MCF 10A (cell line): ENCODE data around the gene ST3GAL3. TPM values are rescaled to one million over a fixed set of nuclear protein-coding genes. Genes with fewer than 3 reads are reported as not detected.

Source experiments
- BruUV-seq: library from RNA; stranded (reverse); fragments of 400-500 nt; replicated peaks from 2 replicates; lab custom pipeline; 2021; lab: Mats Ljungman, UMichigan
- CTCF ChIA-PET: fragments of 300-600 bp; sonication (Branson Sonifier 250); formaldehyde crosslinking; extraction: SDS; loops from one replicate; lab custom pipeline; 2021; ENCODE audit warnings: antibody characterized with exemption, inconsistent platforms; lab: Yijun Ruan, JAX
- POLR2A ChIA-PET: fragments of 300-600, 350-650 bp; sonication (Branson Sonifier 250); formaldehyde crosslinking; extraction: SDS; loops from one replicate; lab custom pipeline; 2020; ENCODE audit warnings: antibody characterized with exemption, inconsistent platforms; lab: Yijun Ruan, JAX
- DNase-seq: peaks from one replicate; pipeline ENCODE4 v3.0.0-alpha.2; 2018; ENCODE audit not compliant: unreplicated experiment
- H3K27ac Mint-ChIP-seq: one replicate; pipeline ENCODE4 v1.8.0; 2022; ENCODE audit warnings: mild to moderate bottlenecking, low read depth, mixed read lengths; ENCODE audit not compliant: unreplicated experiment
- H3K27me3 Mint-ChIP-seq: one replicate; pipeline ENCODE4 v1.8.0; 2022; ENCODE audit warnings: mixed read lengths; ENCODE audit not compliant: insufficient read depth, unreplicated experiment
- H3K36me3 Mint-ChIP-seq: one replicate; pipeline ENCODE4 v1.8.0; 2022; ENCODE audit warnings: mild to moderate bottlenecking, moderate library complexity, mixed read lengths; ENCODE audit not compliant: insufficient read depth, unreplicated experiment
- H3K4me1 Mint-ChIP-seq: one replicate; pipeline ENCODE4 v1.8.0; 2022; ENCODE audit warnings: mixed read lengths; ENCODE audit not compliant: insufficient read depth, unreplicated experiment
- H3K4me3 Mint-ChIP-seq: one replicate; pipeline ENCODE4 v1.8.0; 2022; ENCODE audit warnings: mild to moderate bottlenecking, moderate library complexity, mixed read lengths; ENCODE audit not compliant: unreplicated experiment
- H3K9me3 Mint-ChIP-seq: one replicate; pipeline ENCODE4 v1.8.0; 2022; ENCODE audit warnings: mixed read lengths; ENCODE audit not compliant: unreplicated experiment
- intact Hi-C: fragments of 100-400 bp; cut with micrococcal nuclease; formaldehyde crosslinking; loops from 2 replicates; pipeline ENCODE4 v1.14.1; 2022
- total RNA-seq: library from RNA; stranded (reverse); gene quantifications from 2 replicates; pipeline ENCODE4 v1.2.3, GENCODE V29; 2022
- TF ChIP-seq, protein P1 (sequence below): fragments of 200-600 bp; IDR thresholded peaks from one replicate; pipeline ENCODE4 v1.8.0; 2022; ENCODE audit warnings: antibody characterized with exemption, mild to moderate bottlenecking; ENCODE audit not compliant: unreplicated experiment

The ST3GAL3 gene
- total RNA-seq, 1 experiment from 2014 or later = 24.2 TPM

DNA sequence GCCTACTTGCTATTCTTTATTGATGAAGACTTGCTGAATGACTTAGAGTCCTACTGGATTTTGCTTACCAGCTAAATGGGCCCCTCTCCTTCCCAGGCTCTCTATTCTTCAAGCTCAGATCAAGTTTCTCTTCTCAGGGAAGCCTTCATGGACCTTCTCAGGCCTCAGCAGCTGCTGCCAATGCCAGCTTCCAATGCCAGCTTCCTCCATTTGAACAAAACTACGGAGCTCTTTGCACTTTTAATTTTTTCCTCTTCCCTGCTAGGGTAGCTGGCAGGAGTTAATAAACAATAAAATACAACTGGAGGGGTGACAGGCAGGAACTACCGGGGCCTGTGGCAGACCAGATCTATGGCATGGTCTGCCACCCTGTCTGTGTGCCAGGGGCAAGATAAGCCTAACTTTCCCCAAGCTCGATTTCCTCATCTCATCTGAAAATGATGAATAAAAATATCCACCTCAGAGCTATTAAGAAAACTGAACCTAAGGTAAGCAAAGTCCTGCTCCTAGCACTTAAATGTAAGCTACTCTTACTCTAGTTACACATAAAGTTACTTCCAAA, 238.4 kb downstream of the ST3GAL3 start:
- DNase-seq = no peak
- peak overlapping the region; percentile 99 for H3K4me3 Mint-ChIP-seq
- TF ChIP-seq, protein P1, sequence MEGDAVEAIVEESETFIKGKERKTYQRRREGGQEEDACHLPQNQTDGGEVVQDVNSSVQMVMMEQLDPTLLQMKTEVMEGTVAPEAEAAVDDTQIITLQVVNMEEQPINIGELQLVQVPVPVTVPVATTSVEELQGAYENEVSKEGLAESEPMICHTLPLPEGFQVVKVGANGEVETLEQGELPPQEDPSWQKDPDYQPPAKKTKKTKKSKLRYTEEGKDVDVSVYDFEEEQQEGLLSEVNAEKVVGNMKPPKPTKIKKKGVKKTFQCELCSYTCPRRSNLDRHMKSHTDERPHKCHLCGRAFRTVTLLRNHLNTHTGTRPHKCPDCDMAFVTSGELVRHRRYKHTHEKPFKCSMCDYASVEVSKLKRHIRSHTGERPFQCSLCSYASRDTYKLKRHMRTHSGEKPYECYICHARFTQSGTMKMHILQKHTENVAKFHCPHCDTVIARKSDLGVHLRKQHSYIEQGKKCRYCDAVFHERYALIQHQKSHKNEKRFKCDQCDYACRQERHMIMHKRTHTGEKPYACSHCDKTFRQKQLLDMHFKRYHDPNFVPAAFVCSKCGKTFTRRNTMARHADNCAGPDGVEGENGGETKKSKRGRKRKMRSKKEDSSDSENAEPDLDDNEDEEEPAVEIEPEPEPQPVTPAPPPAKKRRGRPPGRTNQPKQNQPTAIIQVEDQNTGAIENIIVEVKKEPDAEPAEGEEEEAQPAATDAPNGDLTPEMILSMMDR = no peak
- peaks cover 11% of the 10 kb centered on the region for H3K36me3 Mint-ChIP-seq
- BruUV-seq = TSS peak; percentile 74
- ChIA-PET POLR2A (interaction anchor here (0.6 to 3.8 kb wide), 22 partner anchors 8 to 776 kb away, joined by 3 to 28 read pairs (median 3); partner anchors contain the start of genes ATP6V0B, DPH2, KDM4A and ST3GAL3), CTCF (interaction anchor here (0.6 to 4.3 kb wide), 24 partner anchors 8 to 234 kb away, joined by 3 to 60 read pairs (median 4); partner anchors contain the start of genes ARTN and DPH2)
- H3K27me3 Mint-ChIP-seq = no peaks in the 10 kb centered on the region
- no peaks in the 10 kb centered on the region for H3K9me3 Mint-ChIP-seq
- peaks cover 29% of the 10 kb centered on the region for H3K4me1 Mint-ChIP-seq
- H3K27ac Mint-ChIP-seq = peak overlapping the region; percentile 99
- intact Hi-C loops = loop anchor here (1.0 kb wide), 2 partner anchors 24 to 182 kb away; no protein-coding TSS in a partner anchor

DNA sequence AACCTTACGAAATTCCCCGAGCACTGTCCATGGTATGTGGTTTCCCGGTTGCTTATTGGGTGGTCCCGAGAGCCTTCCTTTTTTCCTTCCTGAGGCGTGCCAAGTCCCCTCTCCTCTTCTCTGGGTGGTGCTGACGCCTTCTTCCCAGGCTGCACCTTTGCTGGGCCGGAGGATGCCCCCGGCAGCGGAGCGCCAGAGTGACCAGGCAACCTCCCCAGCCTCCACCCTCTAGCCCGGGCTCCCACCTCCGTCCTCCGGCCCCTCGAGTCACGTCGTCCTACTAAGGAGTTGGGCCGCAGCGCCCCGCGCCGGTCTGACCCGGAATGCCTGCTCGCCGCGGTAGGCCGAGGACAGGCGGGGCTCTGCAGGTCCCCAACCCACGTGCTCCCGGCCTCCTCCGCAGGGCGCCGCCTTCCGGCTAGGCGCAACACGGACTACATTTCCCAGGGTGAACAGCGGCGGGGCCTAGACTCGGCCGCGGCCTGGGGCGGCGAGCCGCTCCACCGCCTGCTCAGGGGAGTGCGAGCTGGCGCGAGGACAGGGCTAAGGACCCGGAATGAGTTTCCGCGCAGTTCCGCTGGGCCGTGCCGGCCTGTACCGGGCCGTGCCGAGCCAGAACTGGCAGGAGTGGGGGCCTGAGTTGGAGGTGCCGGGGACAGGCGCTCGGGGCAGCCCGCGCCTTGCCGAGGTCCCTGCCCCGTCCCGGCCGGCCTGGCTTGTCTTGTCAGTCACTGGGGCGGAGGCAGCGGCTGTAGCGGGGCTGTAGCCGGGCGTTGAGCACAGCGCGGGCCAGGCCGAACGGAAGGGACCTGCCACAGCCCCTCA, 239.1 kb downstream of the ST3GAL3 start, which contains the start of gene IPO13:
Gene IPO13 (plus strand): TSS at position 715 of the 825 bp plus-strand sequence. CDS start 651 bp downstream, outside the sequence.
- peaks cover 30% of the 10 kb centered on the region for H3K4me1 Mint-ChIP-seq
- peaks cover 11% of the 10 kb centered on the region for H3K36me3 Mint-ChIP-seq
- no peaks in the 10 kb centered on the region for H3K27me3 Mint-ChIP-seq
- ChIA-PET CTCF (interaction anchor here (0.6 to 4.3 kb wide), 28 partner anchors 8 to 234 kb away, joined by 3 to 60 read pairs (median 4); partner anchors contain the start of genes ARTN and DPH2), POLR2A (interaction anchor here (0.6 to 3.8 kb wide), 23 partner anchors 9 to 775 kb away, joined by 3 to 28 read pairs (median 3); partner anchors contain the start of genes ATP6V0B, DPH2, KDM4A and ST3GAL3)
- peak within 1 kb of the TSS; percentile 99 for H3K4me3 Mint-ChIP-seq
- TF ChIP-seq, protein P1 = peak; percentile 56
- H3K9me3 Mint-ChIP-seq = no peaks in the 10 kb centered on the region
- peak; percentile 94 for DNase-seq
- BruUV-seq = no TSS peak
- peak within 1 kb of the TSS; percentile 99 for H3K27ac Mint-ChIP-seq
- intact Hi-C loops = loop anchor here (1.0 kb wide), 2 partner anchors 23 to 183 kb away; no protein-coding TSS in a partner anchor

DNA sequence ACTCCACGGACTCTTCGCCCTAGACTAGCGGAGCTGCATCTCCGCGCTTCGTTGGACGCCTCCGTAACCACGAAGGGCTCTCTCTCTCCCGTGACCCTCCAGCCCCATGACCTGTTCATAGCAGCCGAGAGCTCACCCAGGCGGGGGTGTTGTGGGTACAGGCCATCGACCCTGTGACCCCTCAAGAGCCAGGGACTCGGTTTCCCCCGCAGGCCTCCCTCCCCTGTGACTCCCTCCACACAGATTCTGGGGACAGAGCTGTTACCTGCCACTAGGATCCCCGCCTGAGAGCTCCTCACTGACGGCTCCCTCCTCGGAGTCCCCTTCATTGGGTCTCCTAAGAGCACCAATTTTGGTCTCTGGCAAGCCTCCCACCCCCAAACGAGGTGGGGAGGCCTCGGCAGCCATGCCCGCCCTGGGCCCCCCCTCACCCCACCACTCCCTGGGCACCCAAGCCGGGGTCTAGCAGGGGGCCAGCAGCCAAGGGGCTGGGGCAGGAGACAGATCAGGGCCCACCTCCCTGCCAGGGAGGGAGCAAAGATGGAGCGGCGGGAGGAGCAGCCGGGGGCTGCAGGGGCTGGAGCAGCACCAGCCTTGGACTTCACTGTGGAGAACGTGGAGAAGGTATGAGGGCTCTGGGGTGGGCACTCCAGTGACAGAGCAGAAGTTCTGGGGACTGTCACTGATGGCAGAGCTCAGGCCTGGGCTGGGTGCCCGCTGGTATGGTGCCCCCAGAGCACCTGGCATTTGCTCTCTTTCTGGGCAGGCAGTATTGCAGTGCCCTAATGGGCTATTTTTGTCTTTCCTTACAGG, 239.9 kb downstream of the ST3GAL3 start:
- Mint-ChIP-seq H3K27me3 (no peaks in the 10 kb centered on the region), H3K4me3 (peak overlapping the region; percentile 99), H3K9me3 (no peaks in the 10 kb centered on the region), H3K36me3 (peaks cover 11% of the 10 kb centered on the region), H3K27ac (peak overlapping the region; percentile 99), H3K4me1 (peaks cover 30% of the 10 kb centered on the region)
- TF ChIP-seq, protein P1 = no peak
- intact Hi-C loops = no loop called here
- ChIA-PET CTCF (interaction anchor here (0.6 to 3.9 kb wide), 11 partner anchors 10 to 188 kb away, joined by 3 to 34 read pairs (median 5); partner anchors contain the start of genes ARTN and DPH2), POLR2A (interaction anchor here (0.6 to 3.8 kb wide), 14 partner anchors 10 to 1039 kb away, joined by 3 to 28 read pairs (median 6); partner anchors contain the start of genes ATP6V0B, DPH2, EIF2B3 and KDM4A)
- DNase-seq = no peak
- BruUV-seq = TSS peak; percentile 64
